ENCODE data around the gene LAPTM5.
A peak's percentile ranks its signal among the peaks of the same experiment; 100 is the strongest.

Gene LAPTM5

GRCh38 chr1:30754684-30755171 is 2.8 kb downstream of the LAPTM5 start:
- DNase-seq, result peak; percentile 58

GRCh38 chr1:30753660-30754123 is 3.9 kb downstream of the LAPTM5 start:
- DNase-seq, result no peak

GRCh38 chr1:30753118-30753517 is 4.5 kb downstream of the LAPTM5 start:
- DNase-seq, result no peak

GRCh38 chr1:30752651-30752908 is 5.0 kb downstream of the LAPTM5 start:
- DNase-seq, result no peak

DNA sequence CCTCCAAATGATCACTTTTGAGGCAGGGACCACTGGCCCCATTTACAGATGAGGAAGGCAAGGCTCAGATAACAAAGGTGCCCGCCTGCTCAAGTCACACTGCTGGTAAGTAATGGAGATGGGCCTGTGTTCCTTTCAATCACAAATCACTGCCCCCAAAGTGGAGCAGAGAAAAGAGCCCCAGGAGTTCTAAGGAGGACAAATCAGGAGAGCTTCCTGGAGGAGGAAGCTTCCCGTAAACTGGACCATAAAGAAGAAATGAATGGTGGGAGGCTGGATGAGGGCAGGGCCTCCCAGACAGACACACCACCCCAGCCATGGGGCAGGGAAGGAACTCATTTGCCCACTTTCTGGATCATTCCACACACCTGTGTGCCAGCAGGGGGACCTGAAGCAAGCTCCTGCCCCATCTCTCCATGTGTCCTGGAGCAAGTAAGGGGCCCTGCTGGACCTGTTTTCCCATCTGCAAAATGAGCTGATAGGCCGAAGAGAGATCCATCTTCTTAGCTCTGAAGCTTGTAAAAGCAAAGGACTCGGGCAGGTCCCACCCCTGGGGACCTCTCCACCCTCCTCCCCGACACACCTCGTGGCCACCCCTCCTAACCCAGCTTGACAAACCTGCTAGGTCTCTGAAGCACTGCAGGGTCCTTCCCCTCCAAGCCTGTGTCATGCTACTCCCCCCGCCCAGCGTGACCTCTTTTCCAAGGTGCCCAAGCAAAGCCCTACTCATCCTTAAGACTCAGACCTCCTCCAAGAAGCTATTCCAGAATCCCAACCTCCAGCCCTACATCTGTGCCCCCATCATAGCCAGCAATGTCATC is 5.5 kb downstream of the LAPTM5 start:
- DNase-seq, result no peak

DNA sequence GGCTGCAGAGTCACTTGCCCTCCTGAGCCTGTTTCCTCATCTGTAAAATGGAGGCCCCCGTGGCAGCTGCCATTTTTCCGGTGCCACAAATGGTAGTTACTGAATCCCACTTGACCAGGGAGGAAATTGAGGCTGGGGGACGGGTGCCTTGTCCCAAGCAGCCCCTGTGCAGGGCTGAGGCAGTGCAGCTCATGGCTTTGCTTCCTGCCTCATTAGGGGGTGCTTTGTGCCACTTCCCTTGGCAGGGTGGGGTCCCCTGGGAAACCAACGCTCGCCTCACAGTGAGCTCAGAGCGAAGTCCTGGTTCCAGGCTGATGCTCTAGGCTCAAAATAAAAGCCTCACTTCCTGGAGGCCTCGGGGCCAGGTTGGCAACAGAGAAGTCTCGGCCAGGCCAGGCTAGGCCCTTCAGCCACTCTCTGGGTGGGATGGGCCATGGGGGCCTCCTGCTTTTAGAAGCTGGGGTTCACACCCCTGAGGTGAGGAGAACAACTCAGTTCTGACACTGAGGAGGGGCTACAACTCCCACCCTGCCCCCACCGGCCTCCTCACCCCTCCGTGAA is 6.8 kb downstream of the LAPTM5 start:
- DNase-seq, result no peak

GRCh38 chr1:30749691-30750583 is 7.6 kb downstream of the LAPTM5 start:
- peak; percentile 71 for DNase-seq

DNA sequence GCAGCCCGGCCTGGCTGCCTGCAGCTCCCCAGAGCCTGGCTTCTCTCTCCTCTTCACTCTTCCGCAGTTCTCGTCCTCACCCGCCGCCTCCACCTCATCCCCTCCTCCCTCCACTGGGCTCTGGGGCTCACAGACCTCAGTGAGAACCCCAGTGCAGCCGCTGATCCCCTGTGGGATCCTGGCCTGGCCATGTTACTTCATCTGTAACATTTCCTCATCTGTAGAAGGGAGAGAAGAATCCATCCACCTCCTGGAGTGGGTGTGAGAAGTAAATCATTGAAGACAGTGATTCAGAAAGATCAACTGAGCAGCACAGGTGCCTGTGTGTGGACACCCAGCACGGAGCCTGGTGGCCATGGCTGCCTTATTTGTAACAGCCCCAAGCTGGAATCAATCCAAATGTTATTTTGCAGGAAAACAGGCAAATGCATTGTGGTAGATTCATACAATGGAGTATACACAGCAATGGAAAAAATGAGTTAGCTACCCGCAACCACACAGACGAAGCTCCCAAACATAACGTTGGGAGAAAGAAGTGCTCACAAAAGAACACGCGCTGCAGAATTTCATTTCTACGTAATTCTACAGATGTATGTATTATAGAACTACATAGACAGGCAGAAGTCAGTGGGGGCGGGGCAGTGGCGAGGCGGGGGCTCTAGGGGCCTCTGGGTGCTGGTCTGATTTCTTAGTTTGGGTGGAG is 8.7 kb downstream of the LAPTM5 start:
- peak; percentile 56 for DNase-seq

GRCh38 chr1:30748098-30748698 is 9.4 kb downstream of the LAPTM5 start:
- no peak for DNase-seq

DNA sequence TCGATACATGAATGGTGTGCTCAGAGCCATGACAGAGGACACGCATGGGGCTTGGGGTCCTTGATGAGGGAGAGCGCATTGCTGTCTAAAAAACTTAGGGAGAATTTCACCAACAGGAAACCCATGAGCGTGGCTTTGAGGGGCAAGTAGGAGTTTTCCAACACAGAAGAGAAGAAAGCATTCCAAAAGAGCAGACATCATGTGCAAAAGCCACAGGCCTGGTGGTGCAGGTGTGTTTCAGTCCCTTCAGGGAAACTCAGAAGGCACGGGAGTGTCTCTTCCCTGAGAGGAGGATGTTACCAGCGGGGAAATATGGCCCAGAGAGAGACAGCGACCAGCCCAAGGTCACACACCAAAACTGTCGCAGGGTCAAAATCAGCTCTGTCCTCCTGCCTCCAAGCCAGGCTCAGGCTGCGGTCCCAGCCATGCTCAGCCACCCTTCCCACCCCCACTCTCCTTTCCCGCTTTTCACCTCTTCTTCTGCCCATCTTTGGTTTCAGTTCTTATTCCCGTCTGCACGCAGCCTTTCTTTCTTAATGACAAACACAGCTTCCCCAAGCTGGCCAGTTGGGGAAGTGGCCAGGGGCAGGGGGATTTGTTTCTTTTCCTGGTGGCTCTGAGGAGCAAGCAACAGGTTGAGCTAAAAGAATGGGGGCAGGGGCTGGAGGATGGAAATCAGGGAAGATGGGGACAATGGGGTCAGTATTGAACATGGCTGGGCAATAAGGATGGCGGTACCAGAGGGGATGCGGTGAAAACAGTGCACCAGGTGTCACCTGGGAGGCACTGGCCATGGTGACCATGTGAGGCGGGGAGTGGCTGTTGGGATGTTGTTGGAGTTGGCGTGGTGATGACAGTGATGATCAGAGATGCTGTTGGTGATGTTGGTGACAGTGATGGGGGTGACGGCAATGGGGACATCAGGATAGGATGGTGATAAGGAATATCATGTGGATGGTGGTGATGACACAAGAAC is 10.3 kb downstream of the LAPTM5 start:
- DNase-seq, result no peak

DNA sequence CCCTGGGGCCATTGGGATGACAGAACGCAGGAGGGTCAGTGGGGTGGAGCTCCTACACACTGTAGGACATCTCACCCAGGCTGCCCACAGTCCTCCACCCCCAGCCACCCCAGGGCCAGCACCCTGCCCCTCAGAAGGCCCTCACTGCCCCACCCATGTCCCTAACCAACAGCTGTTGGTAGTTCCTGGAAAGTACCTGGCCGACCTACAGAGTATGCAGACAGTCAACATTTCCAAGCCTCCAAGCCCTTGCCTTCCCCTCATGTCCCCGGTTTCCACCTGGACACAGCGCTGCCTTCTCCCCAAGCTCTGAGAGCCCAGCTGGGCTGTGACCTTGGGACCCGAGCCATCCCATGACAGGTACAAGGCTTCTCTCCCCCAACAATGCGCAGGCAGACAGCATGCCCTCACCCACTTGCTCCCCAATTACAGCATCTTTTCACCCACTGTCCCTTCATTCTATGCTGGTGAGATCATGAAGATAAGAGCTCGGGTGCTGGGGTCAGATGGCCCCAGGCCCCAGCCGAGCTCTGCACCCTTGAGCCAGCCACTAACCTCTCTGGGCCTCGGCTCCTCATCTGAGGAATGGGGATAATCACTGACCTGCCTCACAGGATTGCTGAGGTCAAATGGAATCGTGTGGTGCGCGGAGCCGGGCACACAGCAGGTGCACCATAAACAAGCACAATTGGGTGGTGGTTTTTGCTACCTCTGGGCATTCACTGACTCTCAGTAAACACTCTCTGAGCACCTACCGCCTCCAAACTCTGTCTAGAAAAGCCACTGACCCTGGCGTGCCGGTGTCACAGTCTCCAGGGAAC is 11.2 kb downstream of the LAPTM5 start:
- DNase-seq, result no peak

- DNase-seq, result no peak
These were observed 11.8 kb downstream of the LAPTM5 start for GRCh38 chr1:30745834-30746208.

GRCh38 chr1:30745156-30745833 is 12.3 kb downstream of the LAPTM5 start:
- no peak for DNase-seq

- DNase-seq, result peak; percentile 61
These were observed 13.4 kb downstream of the LAPTM5 start for GRCh38 chr1:30744060-30744756.

DNA sequence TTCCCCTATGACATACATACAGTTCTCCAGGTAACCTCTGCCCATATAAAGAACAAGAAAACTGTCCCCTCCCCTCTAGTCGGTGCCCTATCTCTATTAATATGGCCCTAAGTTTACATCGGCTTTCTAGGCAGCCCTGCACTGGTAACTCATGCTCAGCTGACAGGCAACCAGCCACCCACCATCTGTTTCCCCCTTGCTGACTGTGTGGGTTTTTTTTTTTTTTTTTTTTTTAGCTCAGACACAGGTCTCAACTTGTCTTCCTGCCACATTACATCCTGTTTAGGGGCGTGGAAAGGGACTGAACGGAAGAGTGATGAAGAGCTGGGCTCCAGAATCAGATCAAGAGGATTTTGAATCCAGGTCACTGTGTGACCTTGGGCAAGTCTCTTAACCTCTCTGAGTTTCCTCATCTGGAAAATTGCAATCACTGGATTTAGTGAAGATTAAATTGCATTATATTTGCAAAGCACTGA is 14.0 kb downstream of the LAPTM5 start:
- DNase-seq, result peak; percentile 87

DNA sequence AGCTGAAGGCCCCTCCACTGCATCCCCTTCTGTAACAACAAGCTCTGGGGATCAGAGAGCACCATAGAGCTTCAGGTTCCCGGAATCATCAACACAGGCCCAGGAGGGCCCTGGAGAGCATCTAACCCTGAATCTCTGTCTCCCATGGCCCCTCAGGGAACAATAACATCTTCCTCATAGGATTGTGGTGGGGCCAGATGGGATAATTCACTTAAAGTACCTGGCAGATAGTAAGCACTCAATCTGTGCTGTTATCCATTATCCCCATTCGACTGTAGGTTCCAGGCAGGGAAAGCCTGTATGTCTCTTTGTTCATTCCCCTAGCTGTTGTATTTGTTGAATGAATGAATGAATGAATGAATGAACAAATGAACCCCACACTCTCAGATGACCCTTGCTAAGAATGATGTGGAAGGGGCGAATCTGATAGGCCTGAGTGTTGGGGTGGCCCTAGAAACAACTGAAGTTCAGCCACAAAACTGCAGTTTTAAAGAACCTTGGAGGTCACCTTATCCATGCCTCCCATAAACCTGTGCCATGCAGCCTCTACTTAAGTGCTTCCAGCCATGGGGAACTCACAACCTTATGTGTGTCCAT is 14.5 kb downstream of the LAPTM5 start:
- no peak for DNase-seq

DNA sequence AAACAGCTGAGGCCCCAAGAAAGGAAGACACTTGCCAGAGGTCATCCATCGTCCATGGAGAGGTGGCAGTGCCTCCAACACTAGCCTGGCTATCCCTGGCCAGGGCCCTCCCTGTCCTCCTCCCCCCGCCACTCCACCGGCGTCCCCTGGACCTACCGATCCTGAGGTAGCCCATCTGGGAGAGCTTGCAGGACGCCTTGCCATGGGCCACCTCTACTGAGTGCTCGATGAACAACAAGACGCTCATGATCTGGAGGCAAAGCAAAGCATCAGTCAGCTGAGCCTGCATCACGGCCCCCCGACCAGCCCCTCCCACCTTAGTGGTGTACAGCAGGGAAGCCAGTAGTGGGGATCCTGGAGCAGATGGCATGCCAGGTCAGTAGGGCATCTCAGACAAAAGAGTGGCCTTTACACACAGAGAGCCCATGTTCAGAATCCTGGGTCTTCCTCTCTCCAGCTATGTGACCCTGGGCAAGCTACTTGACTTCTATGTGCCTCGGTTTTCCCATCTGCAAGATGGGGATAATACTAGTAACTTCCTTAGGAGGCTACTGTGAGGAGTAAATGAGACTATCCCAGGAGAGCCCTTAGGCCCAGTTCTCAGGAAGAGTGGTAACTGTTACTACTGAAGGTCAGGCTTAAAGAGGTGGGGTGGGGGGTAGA is 15.1 kb downstream of the LAPTM5 start:
- no peak for DNase-seq

Measured in activated CD4-positive, alpha-beta T cell treated with anti-CD3 and anti-CD28 coated beads, Interleukin-2, Interleukin-6, amounts not matched to agents 100 ng/mL and 50 ng/mL, durations not matched to agents 16 hours and 8 hours (primary cell).